ENCODE measurements around the gene FAXDC2. TPM values are rescaled to one million over a fixed set of nuclear protein-coding genes. Genes with fewer than 3 reads are reported as not detected.

FAXDC2 gene
- total RNA-seq, 1 experiment from 2014 or later = 0.39 TPM

GRCh38 chr5:154857530-154858296, 7.3 kb upstream of the FAXDC2 start:
- ChIA-PET POLR2A (interaction anchor here (0.6 to 1.0 kb wide), 3 partner anchors 10 to 47 kb away, joined by 3 to 8 read pairs (median 3); no protein-coding TSS in a partner anchor), CTCF (no interaction called here)
- intact Hi-C loops (cut with micrococcal nuclease; ENCODE audit: unreplicated experiment) (no loop called here), in situ Hi-C loops (cut with HindIII; ENCODE audit: low pct_unique_long_range_greater_than_20kb, low sequenced_read_pairs) (no loop called here)
- TSS peak; percentile 93 for BruUV-seq (replicated peaks)
- Histone ChIP-seq H3K4me1 (ENCODE audit: control insufficient read depth, insufficient read depth, low read length) (peaks cover 29% of the 10 kb centered on the region), H3K27ac (ENCODE audit: low read length) (peak overlapping the region; percentile 97), H3K36me3 (ENCODE audit: control insufficient read depth, insufficient read depth, low read length) (peaks cover 3% of the 10 kb centered on the region), H3K4me3 (ENCODE audit: low read depth in 2 of 2, low read length in 2 of 2) (peak overlapping the region; percentile 64 to 95), H3K9me3 (ENCODE audit: control insufficient read depth, insufficient read depth, low read depth, low read length) (no peaks in the 10 kb centered on the region), H3K27me3 (ENCODE audit: control insufficient read depth, insufficient read depth, low read length) (no peaks in the 10 kb centered on the region)
- DNase-seq (ENCODE audit: low read depth, low spot score) (peak; percentile 83), ATAC-seq (peak; percentile 89)
- no peak for TF ChIP-seq CTCF (IDR thresholded peaks at IDR 0.05)
- TF ChIP-seq TCF7L2 (IDR thresholded peaks at IDR 0.05; ENCODE audit: low read depth, low read length) = peak; percentile 6; the same call in 1 of the 2 replicates
- TF ChIP-seq SIN3A (IDR thresholded peaks at IDR 0.05; ENCODE audit: borderline replicate concordance, insufficient read depth, low read depth, low read length) = peak; percentile 72; the same call in 1 of the 2 replicates
- peak; percentile 77 for TF ChIP-seq POLR2AphosphoS5 (IDR thresholded peaks at IDR 0.05; ENCODE audit: low read depth, low read length)
- no peak for TF ChIP-seq REST (IDR thresholded peaks at IDR 0.05; ENCODE audit: insufficient read depth in 1 of 2, low read depth in 2 of 2, low read length in 1 of 2)

DNA sequence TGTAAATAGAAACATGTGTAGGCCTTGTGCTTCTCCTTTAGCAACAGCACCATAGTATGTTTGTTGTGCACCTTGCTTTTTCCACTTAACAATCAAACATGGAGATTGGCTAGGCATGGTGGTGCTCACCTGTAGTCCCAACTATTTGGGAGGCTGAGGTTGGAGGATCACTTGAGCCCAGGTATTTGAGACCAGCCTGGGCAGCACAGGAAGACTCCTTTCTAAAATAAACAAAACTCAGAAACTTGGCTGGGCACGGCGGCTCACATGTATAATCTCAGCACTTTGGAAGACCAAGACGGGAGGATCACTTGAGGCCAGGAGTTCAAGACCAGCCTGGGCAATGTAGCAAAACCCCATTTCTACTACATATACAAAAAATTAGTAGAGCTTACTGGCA, 948 bp upstream of the FAXDC2 start:
- BruUV-seq (replicated peaks) = no TSS peak

More for the DNA sequence above, 948 bp upstream of the FAXDC2 start:
- ChIA-PET CTCF (no interaction called here), POLR2A (no interaction called here)
- no peaks in the 10 kb centered on the region for H3K27me3 ChIP-seq (ENCODE audit: control insufficient read depth, insufficient read depth, low read length)
- H3K27ac ChIP-seq (ENCODE audit: low read length) = no peak overlapping the region
- no peaks in the 10 kb centered on the region for H3K4me1 ChIP-seq (ENCODE audit: control insufficient read depth, insufficient read depth, low read length)
- no peak for ATAC-seq
- no peaks in the 10 kb centered on the region for H3K36me3 ChIP-seq (ENCODE audit: control insufficient read depth, insufficient read depth, low read length)
- TF ChIP-seq TCF7L2 (IDR thresholded peaks at IDR 0.05; ENCODE audit: low read depth, low read length) (no peak), CTCF (IDR thresholded peaks at IDR 0.05) (no peak), SIN3A (IDR thresholded peaks at IDR 0.05; ENCODE audit: borderline replicate concordance, insufficient read depth, low read depth, low read length) (no peak), REST (IDR thresholded peaks at IDR 0.05; ENCODE audit: insufficient read depth in 1 of 2, low read depth in 2 of 2, low read length in 1 of 2) (no peak), POLR2AphosphoS5 (IDR thresholded peaks at IDR 0.05; ENCODE audit: low read depth, low read length) (no peak)
- H3K9me3 ChIP-seq (ENCODE audit: control insufficient read depth, insufficient read depth, low read depth, low read length) = no peaks in the 10 kb centered on the region
- no peak overlapping the region for H3K4me3 ChIP-seq (ENCODE audit: low read depth in 2 of 2, low read length in 2 of 2)
- in situ Hi-C loops (cut with HindIII; ENCODE audit: low pct_unique_long_range_greater_than_20kb, low sequenced_read_pairs) = no loop called here
- intact Hi-C loops (cut with micrococcal nuclease; ENCODE audit: unreplicated experiment) = no loop called here
- DNase-seq (ENCODE audit: low read depth, low spot score) = no peak
